Activated B cell treated with CpG ODN at 0.5 μM for 24 hours (primary cell): ENCODE data around the gene VAX1. TPM values are rescaled to one million over a fixed set of nuclear protein-coding genes. Genes with fewer than 3 reads are reported as not detected.

Experiments used
- ATAC-seq: fragments of 200-7000 bp; cut with Tn5 transposase; one replicate; pipeline ENCODE4 v1.10.0; 2021; ENCODE audit warnings: low read depth, mild to moderate bottlenecking, moderate library complexity
- CTCF ChIA-PET: fragments of 350-600 bp; sonication (Branson Sonifier 250); formaldehyde crosslinking; loops from one replicate; lab custom pipeline; 2021; ENCODE audit warnings: antibody characterized with exemption; lab: Charles Lee
- POLR2A ChIA-PET: fragments of 350-600 bp; sonication (Branson Sonifier 250); formaldehyde crosslinking; loops from one replicate; lab custom pipeline; 2021; ENCODE audit warnings: antibody characterized with exemption; lab: Charles Lee
- DNase-seq: peaks from one replicate; pipeline ENCODE4 v3.0.0; 2022
- H3K27ac Mint-ChIP-seq: one replicate; pipeline ENCODE4 v1.8.0; 2020; ENCODE audit warnings: mixed read lengths
- H3K27me3 Mint-ChIP-seq: one replicate; pipeline ENCODE4 v1.8.0; 2021; ENCODE audit warnings: mixed read lengths
- H3K36me3 Mint-ChIP-seq: one replicate; pipeline ENCODE4 v1.8.0; 2021; ENCODE audit warnings: low read depth, mixed read lengths
- H3K4me1 Mint-ChIP-seq: one replicate; pipeline ENCODE4 v1.8.0; 2021; ENCODE audit warnings: mixed read lengths
- H3K4me3 Mint-ChIP-seq: one replicate; pipeline ENCODE4 v1.8.0; 2020; ENCODE audit warnings: mild to moderate bottlenecking, mixed read lengths
- H3K9me3 Mint-ChIP-seq: one replicate; pipeline ENCODE4 v1.8.0; 2020; ENCODE audit warnings: mixed read lengths
- intact Hi-C: fragments of 100-400 bp; cut with micrococcal nuclease; formaldehyde crosslinking; loops from one replicate; pipeline ENCODE4 v1.15.1; 2024
- total RNA-seq: library from RNA; stranded (reverse); gene quantifications from 2 replicates; pipeline ENCODE4 v1.2.3, GENCODE V29; 2022
- TF ChIP-seq, protein P1 (sequence below): fragments of 200-600 bp; IDR thresholded peaks from one replicate; pipeline ENCODE4 v1.8.0; 2022; ENCODE audit warnings: antibody characterized with exemption, mild to moderate bottlenecking

VAX1 gene
- total RNA-seq, 1 donor from 2014 or later, result not detected

DNA sequence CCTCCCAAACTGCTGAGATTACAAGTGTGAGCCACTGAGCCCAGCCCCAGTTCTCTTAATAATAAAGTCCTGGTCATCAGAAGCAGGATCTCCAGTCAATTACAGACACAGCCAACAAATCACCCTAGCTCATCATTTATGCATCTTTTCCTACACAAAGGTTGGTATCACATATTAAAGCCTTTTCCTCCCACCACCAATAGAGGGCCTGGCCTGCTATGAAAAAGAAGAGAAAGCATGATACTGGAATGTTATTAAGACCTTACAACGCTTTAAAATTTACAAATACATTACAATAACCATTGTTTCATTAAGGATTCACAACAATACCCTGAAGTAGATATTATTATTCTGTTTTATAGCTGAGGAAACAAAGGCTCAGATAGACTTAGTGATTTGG, 25.9 kb downstream of the VAX1 start:
- H3K27ac Mint-ChIP-seq, result no peak overlapping the region
- no peaks in the 10 kb centered on the region for H3K4me1 Mint-ChIP-seq
- ATAC-seq (no peak), DNase-seq (no peak)
- ChIA-PET CTCF (no interaction called here), POLR2A (no interaction called here)
- H3K9me3 Mint-ChIP-seq, result peaks cover 2% of the 10 kb centered on the region
- TF ChIP-seq, protein P1, sequence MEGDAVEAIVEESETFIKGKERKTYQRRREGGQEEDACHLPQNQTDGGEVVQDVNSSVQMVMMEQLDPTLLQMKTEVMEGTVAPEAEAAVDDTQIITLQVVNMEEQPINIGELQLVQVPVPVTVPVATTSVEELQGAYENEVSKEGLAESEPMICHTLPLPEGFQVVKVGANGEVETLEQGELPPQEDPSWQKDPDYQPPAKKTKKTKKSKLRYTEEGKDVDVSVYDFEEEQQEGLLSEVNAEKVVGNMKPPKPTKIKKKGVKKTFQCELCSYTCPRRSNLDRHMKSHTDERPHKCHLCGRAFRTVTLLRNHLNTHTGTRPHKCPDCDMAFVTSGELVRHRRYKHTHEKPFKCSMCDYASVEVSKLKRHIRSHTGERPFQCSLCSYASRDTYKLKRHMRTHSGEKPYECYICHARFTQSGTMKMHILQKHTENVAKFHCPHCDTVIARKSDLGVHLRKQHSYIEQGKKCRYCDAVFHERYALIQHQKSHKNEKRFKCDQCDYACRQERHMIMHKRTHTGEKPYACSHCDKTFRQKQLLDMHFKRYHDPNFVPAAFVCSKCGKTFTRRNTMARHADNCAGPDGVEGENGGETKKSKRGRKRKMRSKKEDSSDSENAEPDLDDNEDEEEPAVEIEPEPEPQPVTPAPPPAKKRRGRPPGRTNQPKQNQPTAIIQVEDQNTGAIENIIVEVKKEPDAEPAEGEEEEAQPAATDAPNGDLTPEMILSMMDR, result no peak
- no peaks in the 10 kb centered on the region for H3K36me3 Mint-ChIP-seq
- no peak overlapping the region for H3K4me3 Mint-ChIP-seq
- intact Hi-C loops, result no loop called here
- H3K27me3 Mint-ChIP-seq, result peaks cover 14% of the 10 kb centered on the region

DNA sequence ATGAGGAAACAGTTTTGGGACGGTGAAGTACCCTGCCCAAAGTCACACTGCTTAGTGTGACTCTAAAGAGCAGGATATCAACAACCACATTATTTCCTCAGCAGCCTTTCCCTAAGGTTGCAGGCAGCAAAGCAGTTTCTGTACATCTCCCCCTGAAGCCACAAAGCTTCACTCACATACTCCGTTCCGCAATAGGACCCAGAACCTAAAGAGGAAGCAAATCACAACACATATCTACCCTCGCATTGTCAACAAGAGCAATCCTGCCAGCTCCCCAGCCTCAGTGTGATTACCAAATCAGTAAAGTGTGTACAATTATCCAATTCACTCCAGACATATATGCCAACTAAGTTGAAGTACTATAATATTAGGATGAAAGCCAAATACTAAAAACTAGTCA, 30.8 kb downstream of the VAX1 start:
- Mint-ChIP-seq H3K36me3 (no peaks in the 10 kb centered on the region), H3K27ac (no peak overlapping the region), H3K27me3 (peaks cover 3% of the 10 kb centered on the region), H3K4me1 (no peaks in the 10 kb centered on the region), H3K9me3 (peaks cover 2% of the 10 kb centered on the region), H3K4me3 (no peak overlapping the region)
- CTCF ChIA-PET, result no interaction called here
- ATAC-seq (no peak), DNase-seq (no peak)
- POLR2A ChIA-PET, result no interaction called here
- TF ChIP-seq, protein P1, result no peak
- intact Hi-C loops, result no loop called here

DNA sequence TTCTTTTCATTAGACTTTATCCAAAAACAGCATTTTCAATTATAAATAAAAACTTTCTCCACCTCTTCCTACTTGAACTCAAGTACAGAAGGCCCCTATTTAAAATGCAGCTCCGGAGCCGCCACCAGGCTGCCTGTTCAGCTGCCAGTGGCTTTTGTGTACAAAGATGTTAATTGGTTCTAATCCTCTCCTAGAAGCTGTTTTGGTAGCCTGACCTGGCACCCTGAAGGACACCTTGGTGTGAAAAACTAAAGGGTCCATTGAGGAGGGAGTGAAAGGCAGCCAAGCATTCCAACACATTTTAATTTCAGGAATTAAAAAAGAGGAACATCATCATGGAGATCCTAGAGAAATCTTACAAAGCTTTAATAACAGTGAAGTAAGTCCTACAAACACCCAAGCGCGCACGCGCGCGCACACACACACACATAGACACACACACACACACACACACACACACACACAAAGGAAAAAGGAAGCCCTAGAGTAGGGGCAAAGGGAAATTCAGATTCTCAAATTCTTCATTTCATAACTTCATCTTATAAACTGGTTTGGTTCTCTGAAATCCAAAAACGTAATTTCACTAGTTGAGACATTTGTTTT, 41.4 kb downstream of the VAX1 start:
- H3K4me3 Mint-ChIP-seq, result no peak overlapping the region
- TF ChIP-seq, protein P1, result no peak
- no peaks in the 10 kb centered on the region for H3K27me3 Mint-ChIP-seq

DNA sequence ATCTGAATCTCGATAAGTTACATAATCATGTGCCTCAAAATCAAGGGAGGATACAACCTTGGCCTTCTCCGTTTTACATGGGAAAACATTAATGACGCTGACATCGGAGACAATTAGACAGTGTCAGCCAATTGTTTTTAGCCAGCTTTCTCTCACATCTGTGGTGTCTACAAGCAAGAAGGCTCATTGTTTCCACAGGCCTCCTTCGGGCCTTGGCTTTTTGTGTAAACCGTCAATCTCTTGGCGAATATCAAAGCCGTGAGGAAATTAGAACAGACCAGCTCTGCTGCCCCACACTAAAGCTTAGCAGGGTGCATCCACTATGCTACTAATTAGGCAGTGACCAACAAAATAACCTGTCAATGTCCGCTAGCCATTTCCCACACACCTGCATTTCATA, 43.2 kb downstream of the VAX1 start:
- H3K27me3 Mint-ChIP-seq, result no peaks in the 10 kb centered on the region
- H3K27ac Mint-ChIP-seq, result no peak overlapping the region
- DNase-seq, result no peak
- no peaks in the 10 kb centered on the region for H3K36me3 Mint-ChIP-seq
- H3K4me1 Mint-ChIP-seq, result no peaks in the 10 kb centered on the region
- ChIA-PET CTCF (no interaction called here), POLR2A (no interaction called here)
- TF ChIP-seq, protein P1, result no peak
- no peak for ATAC-seq
- intact Hi-C loops, result no loop called here
- H3K9me3 Mint-ChIP-seq, result no peaks in the 10 kb centered on the region
- no peak overlapping the region for H3K4me3 Mint-ChIP-seq

More for the DNA sequence above, 41.4 kb downstream of the VAX1 start:
- intact Hi-C loops, result no loop called here
- Mint-ChIP-seq H3K9me3 (no peaks in the 10 kb centered on the region), H3K36me3 (no peaks in the 10 kb centered on the region), H3K4me1 (no peaks in the 10 kb centered on the region), H3K27ac (no peak overlapping the region)
- POLR2A ChIA-PET, result no interaction called here
- DNase-seq (no peak), ATAC-seq (no peak)
- CTCF ChIA-PET, result no interaction called here

DNA sequence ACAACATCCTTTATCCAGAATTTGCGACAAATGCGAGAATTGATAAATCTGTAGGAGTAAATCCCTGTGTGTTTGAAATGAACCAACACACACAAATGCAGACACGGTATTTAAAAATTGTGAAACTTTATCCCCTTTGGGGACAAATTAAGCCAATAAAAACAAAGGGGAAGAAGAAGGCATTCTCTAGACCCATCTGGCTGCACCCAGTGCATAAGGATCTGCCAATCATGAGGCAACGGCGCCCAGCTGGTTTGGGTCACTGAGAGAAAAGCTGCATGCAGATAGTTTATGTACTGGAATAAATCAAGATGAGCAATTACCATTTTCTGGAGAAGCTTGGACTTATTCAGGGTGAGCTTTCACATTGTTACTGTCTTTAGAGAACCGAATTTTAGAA, 45.7 kb downstream of the VAX1 start:
- ATAC-seq, result no peak
- Mint-ChIP-seq H3K4me3 (no peak overlapping the region), H3K4me1 (no peaks in the 10 kb centered on the region), H3K36me3 (no peaks in the 10 kb centered on the region), H3K9me3 (no peaks in the 10 kb centered on the region), H3K27me3 (no peaks in the 10 kb centered on the region), H3K27ac (no peak overlapping the region)
- POLR2A ChIA-PET, result no interaction called here
- CTCF ChIA-PET, result no interaction called here
- TF ChIP-seq, protein P1, result no peak
- DNase-seq, result no peak
- intact Hi-C loops, result no loop called here
